IMR-90 (cell line): Measurements from ENCODE around the gene FBLIM1.

Experiments used
- CTCF ChIP-seq: conservative IDR thresholded peaks from 2 replicates; pipeline ENCODE4 v1.5.1; 2012; ENCODE audit warnings: mild to moderate bottlenecking, low read depth, low read length, improper control_type of control experiment
- ELK1 ChIP-seq: fragments of 150-350 bp; IDR thresholded peaks from 2 replicates; pipeline ENCODE4 v1.6.1; 2016; ENCODE audit warnings: low read depth, mild to moderate bottlenecking, low read length, moderate library complexity, borderline replicate concordance
- FOS ChIP-seq: fragments of 150-350 bp; IDR thresholded peaks from 2 replicates; pipeline ENCODE4 v1.6.1; 2016; ENCODE audit warnings: low read depth, low read length
- MAFK ChIP-seq: IDR thresholded peaks from 2 replicates; pipeline ENCODE4 v1.6.1; 2012; ENCODE audit warnings: low read depth, low read length, improper control_type of control experiment
- MAZ ChIP-seq: IDR thresholded peaks from 2 replicates; pipeline ENCODE4 v1.6.1; 2012; ENCODE audit warnings: low read depth, mild to moderate bottlenecking, low read length, improper control_type of control experiment, moderate library complexity, borderline replicate concordance
- POLR2A ChIP-seq: IDR thresholded peaks from 2 replicates; pipeline ENCODE4 v1.6.1; 2012; ENCODE audit warnings: mild to moderate bottlenecking, low read depth, low read length
- RCOR1 ChIP-seq: IDR thresholded peaks from 2 replicates; pipeline ENCODE4 v1.6.1; 2012; ENCODE audit warnings: mild to moderate bottlenecking, low read length, improper control_type of control experiment; ENCODE audit not compliant: insufficient replicate concordance
- RFX5 ChIP-seq: IDR thresholded peaks from 2 replicates; pipeline ENCODE4 v1.8.0; 2012; ENCODE audit warnings: low read depth, mild to moderate bottlenecking, low read length, moderate library complexity
- SMC3 ChIP-seq: fragments of 150-350 bp; IDR thresholded peaks from 2 replicates; pipeline ENCODE4 v1.6.1; 2016; ENCODE audit warnings: low read depth, mild to moderate bottlenecking, antibody characterized with exemption, low read length, moderate library complexity

GRCh38 chr1:15751717-15752116 lies 6.9 kb upstream of the FBLIM1 start:
- TF ChIP-seq MAFK (no peak), FOS (no peak), RCOR1 (no peak), CTCF (no peak), POLR2A (no peak), SMC3 (no peak), ELK1 (no peak), MAZ (no peak), RFX5 (no peak)
